IPS-NIHi7 (cell line): ENCODE measurements around the gene TMPRSS13.
"Not testable (repeated sequence)": the region's sequence is repeated elsewhere in the genome, so short reads cannot be mapped to it uniquely, and the experiment has no call there.

Experiments used
- DNase-seq: peaks from one replicate; pipeline ENCODE4 v3.0.0; 2012; ENCODE audit warnings: mixed read lengths; ENCODE audit errors: extremely low spot score

The TMPRSS13 gene

DNA sequence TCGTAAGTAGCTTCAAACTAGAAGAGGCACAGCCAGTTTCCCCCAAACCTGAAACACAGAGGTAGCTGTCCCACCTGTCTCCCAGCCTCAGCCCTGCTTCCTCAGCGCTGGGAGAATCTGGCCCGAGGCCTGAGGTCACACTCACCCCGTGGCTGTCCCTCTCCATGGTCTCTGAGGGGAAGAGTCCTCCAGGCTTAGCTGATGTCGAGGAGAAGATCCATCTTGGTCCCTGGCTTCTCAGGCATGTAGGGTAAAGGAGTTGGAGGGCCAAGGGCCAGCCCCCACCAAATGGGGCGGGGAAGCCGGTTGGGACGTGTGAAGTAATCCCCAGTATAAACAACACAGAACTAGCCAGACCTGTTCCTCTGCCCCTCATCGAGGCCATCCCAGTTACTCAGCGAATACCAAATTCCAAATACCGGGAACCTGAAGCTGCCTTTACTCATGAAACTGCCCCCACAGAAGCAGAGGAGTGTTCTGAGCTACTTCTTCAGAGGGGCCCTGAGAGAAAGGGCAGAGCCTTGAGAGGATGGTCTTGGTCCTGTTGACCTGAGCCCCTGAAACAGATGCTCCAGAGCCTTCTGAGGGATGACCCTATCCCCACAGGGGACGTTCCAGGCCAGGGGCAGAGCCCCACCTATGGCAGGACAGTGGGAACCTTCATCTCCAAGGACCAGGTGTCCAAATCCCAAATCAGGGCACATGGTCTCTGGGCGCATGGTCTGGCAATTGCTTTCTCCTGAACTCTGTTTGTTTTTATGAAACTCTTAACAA, at the start of gene TMPRSS13:
TSS of gene TMPRSS13 (minus strand) at position 261 of the 774 bp plus-strand sequence. CDS start at position 166, 95 bp downstream.
- peak; percentile 76 for DNase-seq

GRCh38 chr11:117978991-117979390, 49.8 kb upstream of the TMPRSS13 start:
- no peak for DNase-seq

GRCh38 chr11:117978291-117978910, 49.2 kb upstream of the TMPRSS13 start:
- not testable (repeated sequence) for DNase-seq

DNA sequence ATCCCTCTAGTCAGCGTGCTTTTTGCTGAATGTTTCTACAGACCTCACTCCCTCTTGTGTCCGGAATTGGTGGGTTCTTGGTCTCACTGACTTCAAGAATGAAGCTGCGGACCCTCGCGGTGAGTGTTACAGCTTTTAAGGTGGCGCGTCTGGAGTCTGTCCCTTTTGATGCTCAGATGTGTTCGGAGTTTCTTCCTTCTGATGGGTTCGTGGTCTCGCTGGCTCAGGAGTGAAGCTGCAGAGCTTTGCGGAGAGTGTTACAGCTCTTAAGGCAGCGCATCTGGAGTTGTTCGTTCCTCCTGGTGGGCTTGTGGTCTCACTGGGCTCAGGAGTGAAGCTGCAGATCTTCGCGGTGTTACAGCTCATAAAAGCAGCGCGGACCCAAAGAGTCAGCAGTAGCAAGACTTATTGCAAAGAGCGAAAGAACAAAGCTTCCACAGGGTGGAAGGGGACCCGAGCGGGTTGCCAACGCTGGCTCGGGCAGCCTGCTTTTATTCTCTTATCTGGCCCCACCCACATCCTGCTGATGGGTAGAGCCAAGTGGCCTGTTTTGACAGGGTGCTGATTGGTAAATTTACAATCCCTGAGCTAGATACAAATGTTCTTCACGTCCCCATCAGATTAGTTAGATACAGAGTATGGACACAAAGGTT, 48.5 kb upstream of the TMPRSS13 start:
- DNase-seq = not testable (repeated sequence)

GRCh38 chr11:117977029-117977428, 47.8 kb upstream of the TMPRSS13 start:
- DNase-seq = no peak

DNA sequence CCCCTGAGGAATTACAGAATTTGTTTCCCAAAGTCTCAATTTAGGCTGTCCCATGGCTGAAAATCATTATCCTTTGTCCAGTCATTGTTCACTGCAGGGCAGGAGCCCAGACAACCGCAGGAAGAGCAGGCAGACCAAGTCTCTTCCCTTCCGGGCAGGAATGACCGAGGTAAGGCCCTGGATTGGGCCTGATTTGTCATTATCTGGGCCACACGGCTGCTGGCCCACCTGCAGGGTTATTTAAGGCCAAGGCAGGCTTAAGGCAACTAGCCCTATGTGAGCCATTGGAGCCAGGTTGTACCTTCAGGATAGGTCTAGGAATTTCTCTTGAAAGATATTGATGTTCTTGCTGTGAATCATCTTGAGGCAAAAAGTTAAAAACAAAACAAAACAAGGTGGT, 47.2 kb upstream of the TMPRSS13 start:
- DNase-seq = no peak

DNA sequence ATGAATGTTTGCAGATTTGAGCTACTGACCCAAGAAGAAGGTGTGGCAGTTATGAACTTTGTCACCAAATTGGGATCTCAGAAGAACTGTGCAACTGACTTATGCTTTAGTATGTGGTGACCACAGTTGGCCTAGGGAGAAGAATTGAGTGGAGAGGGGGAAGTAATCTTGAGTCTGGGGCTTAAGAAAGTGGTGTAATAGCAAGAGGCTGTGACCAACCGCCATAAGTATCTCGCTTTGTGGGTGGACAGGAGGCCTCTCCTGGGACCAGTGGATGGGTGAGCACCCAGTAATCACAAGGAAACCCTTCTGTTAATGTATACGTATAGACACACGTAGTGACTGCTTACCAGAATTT, 44.3 kb upstream of the TMPRSS13 start:
- DNase-seq = no peak

- DNase-seq = no peak
These were observed 43.7 kb upstream of the TMPRSS13 start for GRCh38 chr11:117972629-117973502.

DNA sequence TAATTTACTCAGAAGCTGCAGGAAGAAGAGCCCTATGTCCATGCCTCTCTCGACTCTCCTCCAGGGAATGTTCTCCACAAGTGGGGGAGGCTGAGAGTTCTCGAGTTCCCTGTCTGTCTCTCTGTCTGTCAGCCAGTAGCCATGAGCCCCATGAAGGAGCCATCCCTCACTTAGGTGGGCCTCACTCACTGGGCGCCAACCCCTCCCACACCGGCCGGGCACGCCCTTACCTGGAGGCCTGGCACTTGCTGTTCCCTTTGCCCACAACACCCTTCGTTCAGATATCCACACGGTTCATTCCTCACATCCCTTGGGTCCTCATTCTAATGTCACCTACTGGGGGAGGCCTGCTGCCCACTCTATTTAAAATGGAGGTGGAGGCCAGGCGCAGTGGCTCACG, 42.8 kb upstream of the TMPRSS13 start:
- no peak for DNase-seq

DNA sequence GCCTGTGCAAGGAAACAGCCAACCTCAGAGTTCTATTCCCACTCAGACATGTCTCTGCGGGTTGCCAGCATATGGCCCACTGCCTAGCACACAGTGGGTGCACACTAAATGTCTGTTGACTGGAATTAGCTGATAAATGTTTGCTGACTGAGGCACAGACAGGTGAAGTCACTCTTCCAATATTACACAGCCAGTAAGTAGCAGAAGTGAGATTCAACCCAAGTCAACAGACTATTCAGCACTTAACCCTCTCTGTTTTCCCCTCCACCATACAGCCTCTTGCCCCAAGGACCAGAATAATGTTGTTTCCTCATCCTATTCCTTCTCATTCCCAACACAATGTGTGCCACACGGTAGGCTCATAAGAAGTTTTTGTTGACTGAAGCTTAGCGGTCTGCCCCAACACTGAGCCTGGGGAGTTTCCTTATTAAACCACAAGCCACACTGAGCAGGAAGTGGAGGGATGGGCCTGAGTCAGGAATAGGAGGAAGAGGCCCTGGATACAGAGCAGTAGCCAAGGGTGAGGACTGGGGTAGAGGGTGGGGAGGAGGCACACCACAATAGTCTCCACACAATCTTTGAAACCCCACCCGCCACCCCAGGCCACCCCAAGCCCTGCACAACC, 41.3 kb upstream of the TMPRSS13 start:
- DNase-seq = no peak

DNA sequence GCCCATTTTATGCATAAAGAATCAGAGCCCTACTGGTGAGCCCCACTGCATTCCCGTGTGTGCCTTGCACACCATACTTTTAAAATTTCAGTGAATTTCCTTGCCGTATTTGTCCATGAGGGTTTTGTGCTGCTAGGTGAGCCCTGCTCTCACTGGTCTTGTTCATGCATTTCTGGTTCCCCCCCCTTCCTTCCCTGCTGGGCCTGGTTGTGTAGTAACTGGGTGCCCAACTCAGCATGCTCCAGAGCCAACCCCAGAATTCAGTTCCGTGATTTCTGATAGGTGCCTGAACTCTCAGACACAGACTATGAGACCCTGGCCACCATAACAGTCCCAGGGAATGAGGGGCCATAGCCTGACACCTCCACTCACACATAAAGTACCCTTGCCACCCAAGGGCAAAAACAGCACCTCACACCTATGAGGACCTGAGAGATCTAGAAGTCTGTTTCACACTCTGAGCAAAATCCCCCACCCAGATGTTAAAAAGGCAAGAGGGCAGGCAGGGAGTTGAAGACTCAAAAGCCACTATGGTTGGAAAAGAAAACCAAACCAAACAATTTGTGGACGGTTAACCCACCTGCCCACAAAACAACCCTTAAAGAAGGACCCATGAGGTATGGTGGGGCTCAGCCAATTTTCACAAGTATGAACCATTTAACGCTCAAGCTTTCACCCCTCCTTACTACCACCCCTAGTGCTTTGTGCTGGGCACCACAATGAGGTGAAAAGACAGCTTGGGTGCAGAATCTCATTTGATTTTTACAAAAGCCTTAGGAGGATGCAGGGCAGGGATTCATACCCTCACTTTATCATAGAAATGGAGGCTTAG, 40.2 kb upstream of the TMPRSS13 start:
- DNase-seq = no peak

DNA sequence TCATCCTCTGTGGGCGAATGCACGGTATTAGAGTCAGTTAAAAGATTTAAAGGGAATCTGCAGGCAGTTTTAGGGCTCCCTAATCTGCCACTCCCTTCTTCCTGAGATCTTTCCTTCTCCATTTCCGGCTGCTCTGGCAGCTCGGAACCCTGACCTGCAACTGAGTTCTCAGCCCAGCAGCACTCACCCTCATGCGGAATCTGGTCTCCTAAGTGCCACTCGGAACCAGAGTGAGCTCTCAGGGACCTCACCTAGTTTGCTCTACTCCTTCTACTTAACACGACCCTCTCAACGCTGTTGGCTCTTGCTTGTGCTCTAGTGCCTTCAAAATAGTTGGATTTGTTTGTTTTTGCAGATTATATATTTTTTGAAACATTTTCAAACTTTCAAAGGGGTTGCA, 37.7 kb upstream of the TMPRSS13 start:
- no peak for DNase-seq

- no peak for DNase-seq
These were observed 33.6 kb upstream of the TMPRSS13 start for GRCh38 chr11:117962826-117963225.

GRCh38 chr11:117961896-117962295, 32.7 kb upstream of the TMPRSS13 start:
- DNase-seq = no peak

- no peak for DNase-seq
These were observed 31.2 kb upstream of the TMPRSS13 start for GRCh38 chr11:117960406-117960805.

GRCh38 chr11:117959438-117960149, 30.4 kb upstream of the TMPRSS13 start:
- no peak for DNase-seq

DNA sequence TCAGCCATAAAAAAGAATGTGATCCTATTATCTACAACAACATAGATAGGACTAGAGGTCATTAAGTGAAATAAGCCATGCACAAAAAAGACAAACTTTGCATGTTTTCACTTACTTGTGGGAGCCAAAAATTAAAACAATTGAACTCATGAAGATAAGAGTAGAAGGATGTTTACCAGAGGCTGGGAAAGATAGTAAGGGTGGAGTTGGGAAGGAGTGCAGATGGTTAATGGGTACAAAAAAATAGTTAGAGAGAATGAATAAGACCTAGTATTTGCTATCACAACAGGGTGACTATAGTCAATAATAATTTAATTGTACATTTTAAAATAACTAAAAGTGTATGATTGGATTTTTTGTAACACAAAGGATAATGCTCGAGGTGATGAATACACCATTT, 29.7 kb upstream of the TMPRSS13 start:
- DNase-seq = no peak

GRCh38 chr11:117953024-117953671, 23.9 kb upstream of the TMPRSS13 start:
- peak; percentile 5 for DNase-seq
